ENCODE data around the gene HTR2A.
"Not testable (repeated sequence)": the region's sequence is repeated elsewhere in the genome, so short reads cannot be mapped to it uniquely, and the experiment has no call there.

HTR2A gene

DNA sequence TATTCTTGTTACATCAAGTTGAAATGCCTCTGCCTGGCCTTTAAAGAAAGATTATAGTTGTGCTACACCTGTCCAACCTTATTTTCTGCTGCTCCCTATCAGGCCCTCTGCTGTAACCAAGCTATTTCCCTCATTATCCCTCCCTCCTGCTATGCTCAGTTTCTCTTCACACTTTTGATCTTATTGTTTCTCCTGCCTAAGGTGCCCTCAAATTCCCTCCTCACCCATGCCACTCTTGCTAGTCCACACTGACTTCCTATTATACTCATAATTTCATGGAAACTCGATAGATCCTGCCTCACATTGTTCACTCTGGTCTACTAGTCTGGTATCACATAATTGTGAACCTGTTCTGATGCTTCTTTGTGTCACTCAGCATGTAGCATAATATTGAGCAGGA, 80.5 kb downstream of the HTR2A start:
- in situ Hi-C loops (cut with MboI; ENCODE audit: low sequenced_read_pairs) = no loop called here

DNA sequence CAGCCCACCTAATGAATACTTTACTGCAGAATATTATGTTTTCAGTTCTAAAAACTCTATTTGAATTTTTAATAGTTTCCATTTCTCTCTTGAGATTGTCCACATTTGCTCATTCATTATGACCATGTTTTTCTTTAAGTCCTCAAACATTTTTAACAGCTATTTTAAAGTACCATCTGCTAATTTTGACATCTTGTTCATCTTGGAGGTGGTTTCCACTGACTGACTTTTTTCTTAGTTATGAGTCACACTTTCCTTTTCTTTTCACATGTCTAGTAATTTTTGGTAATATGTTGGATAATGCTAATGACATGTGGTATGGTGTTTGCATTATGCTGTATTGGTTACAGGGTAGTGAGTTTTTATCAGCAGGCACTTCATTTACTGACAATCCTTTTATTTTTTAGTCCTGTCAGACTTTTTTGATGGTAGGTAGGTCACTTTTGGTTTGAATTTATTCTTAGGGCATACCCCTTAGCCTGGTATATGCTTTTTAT, 84.5 kb downstream of the HTR2A start:
- in situ Hi-C loops (cut with MboI; ENCODE audit: low sequenced_read_pairs) = no loop called here

DNA sequence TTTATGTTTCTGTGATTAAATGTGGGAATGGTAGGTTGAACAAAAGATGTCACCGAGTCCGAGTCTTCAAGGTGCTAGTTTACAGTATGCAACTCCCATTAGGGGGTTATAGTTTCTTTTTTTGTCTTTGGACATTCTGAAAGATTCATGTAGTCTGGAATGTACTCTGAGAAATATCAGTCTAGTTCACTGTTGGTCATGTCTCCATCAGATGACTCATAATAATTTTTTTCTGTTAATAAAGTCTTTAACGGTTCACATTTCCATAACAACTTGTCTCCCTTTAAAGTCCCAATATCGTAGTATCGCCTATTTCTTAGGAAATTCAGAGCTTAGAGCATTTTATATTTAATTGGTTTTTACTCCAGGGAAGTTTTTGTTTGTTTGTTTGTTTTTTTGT, 86.4 kb downstream of the HTR2A start:
- in situ Hi-C loops (cut with MboI; ENCODE audit: low sequenced_read_pairs) = no loop called here

DNA sequence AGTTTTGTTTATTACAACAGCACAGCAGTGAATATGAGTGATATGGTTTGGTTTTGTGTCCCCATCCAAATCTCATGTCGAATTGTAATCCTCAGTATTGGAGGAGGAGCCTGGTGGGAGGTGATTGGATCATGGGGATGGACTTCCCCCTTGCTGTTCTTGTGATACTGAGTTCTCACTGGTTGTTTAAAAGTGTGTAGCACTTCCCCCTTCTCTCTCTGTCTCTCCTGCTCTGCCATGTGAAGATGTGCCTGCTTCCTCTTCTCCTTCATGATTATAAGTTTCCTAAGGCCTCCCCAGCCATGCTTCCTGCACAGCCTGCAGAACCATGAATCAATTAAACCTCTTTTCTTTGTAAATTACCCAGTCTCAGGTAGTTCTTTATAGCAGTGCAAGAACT, 91.9 kb downstream of the HTR2A start:
- in situ Hi-C loops (cut with MboI; ENCODE audit: low sequenced_read_pairs) = not testable (repeated sequence)

DNA sequence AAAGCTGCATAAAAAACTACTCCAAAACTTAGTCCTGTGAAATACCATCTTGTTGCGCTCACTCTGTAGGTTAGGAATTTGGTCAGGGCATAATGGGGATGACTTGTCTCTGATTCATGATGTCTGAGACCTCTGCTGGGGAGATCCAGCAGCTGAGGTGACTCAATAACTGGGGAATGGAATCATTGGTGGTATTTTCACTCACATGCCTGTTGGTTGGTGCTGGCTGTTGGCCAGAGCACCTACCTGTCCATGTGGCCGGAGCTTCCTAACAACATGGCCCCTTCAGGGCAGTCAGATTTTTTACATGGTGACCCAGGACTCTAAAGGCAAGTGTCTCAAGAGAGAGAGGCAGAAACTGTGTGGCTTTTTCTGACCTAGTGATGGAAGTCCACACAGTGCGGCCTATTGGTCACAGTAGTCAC, 92.5 kb downstream of the HTR2A start:
- in situ Hi-C loops (cut with MboI; ENCODE audit: low sequenced_read_pairs) = no loop called here

DNA sequence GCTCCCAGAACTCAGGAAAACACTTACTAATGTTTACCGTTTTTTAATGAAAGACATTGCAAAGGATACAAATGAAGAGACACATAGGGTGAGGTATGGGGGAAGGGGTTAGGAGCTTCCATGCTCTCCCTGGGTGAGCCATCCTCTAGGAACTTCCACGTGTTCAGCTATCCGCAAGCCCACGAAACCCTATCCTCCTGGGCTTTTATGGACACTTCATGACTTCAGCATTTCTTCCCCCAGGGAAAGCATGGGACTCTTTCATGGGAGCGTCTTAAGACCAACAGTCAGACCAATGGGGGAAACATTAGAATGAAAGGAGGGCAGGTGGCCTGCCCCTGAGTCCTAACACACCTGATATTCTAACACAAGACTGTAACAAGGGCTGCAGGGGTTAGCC, 93.3 kb downstream of the HTR2A start:
- in situ Hi-C loops (cut with MboI; ENCODE audit: low sequenced_read_pairs) = no loop called here

DNA sequence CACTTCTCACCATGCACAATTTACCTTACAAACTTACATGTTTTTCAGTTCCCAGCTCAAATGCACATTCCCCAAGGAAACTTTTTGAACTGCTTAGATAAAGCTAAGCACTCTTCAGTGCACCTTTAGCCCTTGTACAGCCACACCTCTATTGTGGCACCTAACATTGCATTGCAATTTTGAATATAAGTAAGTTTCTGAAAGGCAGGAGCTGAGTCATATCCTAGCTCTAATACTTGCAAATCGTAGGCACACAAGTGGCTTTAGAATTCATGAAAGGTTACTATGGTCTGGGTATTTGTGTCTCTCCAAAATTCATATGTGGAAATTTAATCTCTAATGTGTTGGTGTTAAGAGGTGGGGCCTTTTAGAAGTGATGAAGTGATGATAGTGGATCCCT, 95.0 kb downstream of the HTR2A start:
- in situ Hi-C loops (cut with MboI; ENCODE audit: low sequenced_read_pairs) = no loop called here

DNA sequence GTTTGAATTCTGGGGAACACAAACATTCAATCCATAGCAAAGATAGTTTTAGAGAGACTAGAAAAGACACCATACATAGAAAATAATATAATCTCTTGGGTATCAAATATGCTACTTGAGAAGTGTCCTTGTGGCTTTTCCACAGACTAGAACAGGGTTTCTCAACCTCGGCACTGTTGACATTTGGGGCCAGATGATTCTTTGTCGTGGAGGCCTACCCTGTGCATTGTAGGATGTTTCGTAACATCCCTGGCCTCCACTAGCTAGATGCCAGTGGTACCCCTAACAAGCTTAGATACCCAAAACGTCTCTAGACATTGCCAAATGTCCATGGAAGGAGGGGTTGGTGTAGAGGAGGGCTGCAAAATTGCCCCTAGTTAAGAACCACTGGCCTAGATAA, 97.7 kb downstream of the HTR2A start:
- in situ Hi-C loops (cut with MboI; ENCODE audit: low sequenced_read_pairs) = no loop called here

DNA sequence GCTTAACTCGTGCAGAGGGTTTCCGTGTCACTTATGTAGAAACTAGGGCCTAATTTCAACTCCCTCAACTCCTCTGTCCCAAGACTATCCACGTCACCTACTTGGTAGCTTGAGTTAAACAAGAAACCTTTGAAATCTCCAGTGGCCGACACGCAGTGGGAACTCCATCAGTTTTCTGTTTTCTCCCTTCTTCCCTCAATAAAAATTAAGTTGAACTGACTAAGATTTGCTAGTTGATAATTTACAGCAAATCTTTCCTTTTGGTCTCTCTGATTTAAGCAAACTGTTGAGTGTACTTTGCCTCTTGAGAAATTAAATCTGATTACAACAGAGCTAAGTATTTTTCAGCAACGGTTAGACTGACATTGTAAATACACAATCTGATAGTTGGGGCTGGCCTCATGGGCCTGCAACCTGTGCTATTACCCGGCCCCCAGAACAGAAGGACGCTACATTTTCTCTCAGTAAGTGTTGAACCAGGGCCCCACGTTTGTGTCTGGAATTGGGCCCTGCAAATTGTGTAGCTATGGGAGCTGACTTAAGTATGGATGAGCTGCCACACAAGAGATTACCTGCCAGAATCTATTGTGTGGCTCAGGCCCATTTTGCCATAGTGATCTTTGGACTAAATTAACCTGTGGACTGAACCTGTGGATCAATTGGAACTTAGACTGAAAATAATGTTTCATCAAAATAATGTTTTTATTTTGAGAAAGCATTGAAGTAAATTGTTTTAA, 99.2 kb downstream of the HTR2A start:
- in situ Hi-C loops (cut with MboI; ENCODE audit: low sequenced_read_pairs) = no loop called here

DNA sequence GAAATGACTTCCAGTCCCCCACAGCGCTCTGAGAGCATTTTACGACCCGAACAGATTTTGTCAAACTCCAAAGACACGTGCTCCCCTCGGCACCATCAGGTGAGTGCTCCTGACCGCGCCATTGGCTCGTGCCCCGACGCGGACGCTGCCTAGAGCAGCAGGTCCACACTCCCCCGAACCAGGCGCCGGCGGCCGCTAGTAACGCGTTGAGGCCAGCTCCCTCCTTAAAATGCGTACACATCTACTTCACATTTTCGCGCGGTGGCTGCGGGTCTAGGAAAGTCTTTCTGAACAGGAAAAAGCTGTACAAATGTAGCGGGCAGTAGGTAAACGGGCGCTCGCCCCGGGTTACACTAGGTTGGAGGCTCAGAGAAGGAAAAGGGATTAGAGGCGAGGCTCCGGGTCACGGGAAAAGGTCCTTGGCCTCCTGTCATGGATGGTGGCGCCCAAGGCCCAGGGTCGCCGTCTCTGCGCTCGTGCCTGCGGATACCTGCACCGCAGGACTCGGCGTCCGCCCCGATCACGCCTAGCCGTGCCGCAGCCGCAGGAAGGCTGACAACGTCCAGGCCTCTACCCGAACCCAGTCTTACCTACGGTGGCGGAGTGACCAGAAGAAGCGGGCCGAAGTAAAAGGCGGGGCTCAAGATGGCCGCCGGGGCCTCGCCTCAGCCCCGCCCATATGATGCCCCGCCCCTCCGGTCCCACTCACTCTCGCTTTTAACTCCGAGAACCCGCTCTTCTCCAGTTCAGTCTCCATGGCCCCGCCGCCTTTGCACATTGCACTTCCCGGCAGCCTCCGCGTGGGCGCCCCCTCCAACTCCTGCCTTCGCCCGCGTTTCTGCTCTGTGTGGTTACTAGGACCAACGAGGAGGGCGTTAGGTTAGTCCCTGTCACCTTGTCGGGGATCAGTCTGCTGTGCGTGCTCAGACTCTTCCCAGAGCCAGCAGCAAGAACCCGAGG, 100.1 kb downstream of the HTR2A start, which contains the start of gene ESD:
ESD (minus strand) TSS at position 647 of the 960 bp plus-strand sequence. CDS start 5,748 bp downstream, outside the sequence.
- in situ Hi-C loops (cut with MboI; ENCODE audit: low sequenced_read_pairs) = no loop called here

DNA sequence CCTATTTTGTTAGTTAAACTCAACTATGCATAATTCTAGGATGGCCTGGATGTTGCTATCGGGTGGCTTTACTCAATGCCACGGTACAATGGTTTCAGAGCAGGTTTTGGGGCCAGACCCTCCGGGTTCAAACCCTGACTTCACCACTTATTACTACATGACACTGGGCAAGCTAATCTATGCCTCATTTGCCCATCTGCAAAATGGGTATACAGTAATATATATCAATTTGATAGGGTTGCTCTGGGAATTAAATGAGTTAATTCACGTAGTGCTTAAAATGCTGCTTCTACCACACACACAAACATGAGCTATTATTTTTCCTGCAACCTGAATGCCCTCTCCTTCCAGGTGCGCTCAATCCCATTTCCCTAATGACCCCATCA, 100.7 kb downstream of the HTR2A start:
- in situ Hi-C loops (cut with MboI; ENCODE audit: low sequenced_read_pairs) = no loop called here

DNA sequence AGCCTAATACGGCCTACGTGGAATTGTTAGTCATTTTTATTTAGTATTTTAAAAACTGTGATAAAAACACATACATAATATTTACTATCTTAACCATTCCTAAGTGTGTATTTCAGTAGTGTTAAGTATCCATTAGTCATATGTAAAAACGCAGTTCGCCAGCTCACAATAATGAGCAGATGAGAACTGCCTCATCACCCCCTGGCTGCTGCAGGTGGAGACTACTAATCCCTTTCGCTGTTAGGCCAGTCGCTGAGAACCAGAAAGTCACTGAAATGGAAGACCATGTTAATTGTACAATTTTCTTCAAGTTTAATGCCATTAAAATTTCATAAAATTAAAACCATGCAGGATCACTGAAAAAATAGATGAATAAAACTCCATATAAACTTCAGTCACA, 101.5 kb downstream of the HTR2A start:
- in situ Hi-C loops (cut with MboI; ENCODE audit: low sequenced_read_pairs) = no loop called here

DNA sequence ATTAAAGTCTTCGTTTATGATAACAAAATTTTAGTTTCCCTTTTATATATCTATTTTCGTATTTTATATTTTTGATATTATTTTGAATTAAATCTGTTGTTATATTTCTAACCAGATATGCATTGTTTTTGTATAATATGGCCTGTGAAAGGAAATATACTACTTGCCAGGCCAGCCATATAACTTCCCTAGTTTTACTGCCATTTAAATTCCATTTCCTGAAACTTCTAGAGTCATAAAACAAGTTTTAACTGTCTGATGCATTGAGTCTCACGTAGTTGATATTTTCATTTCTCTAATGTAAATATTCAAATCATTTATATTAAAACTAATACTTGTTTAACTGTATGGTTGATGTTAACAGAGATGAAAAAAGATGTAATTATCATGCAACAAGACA, 113.3 kb downstream of the HTR2A start:
- in situ Hi-C loops (cut with MboI; ENCODE audit: low sequenced_read_pairs) = no loop called here

DNA sequence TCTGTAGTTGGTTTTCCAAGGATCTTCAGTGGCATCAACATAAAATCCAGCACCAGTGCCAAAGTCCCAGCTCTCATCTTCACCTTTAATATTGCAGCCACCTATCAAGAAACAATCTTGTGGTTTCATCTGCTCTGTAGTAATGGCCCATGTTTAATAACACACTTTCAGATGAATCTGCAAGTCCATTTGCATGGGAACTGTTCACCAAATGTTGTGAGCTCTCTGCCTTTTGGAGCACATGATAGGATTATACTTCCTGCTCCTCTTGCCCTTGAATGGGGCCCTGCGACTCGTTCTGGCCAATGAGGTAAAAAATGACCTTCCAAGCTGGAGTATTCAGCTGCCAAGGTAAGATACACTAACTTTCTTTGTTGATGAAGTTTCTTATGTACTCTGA, 114.2 kb downstream of the HTR2A start:
- in situ Hi-C loops (cut with MboI; ENCODE audit: low sequenced_read_pairs) = no loop called here

DNA sequence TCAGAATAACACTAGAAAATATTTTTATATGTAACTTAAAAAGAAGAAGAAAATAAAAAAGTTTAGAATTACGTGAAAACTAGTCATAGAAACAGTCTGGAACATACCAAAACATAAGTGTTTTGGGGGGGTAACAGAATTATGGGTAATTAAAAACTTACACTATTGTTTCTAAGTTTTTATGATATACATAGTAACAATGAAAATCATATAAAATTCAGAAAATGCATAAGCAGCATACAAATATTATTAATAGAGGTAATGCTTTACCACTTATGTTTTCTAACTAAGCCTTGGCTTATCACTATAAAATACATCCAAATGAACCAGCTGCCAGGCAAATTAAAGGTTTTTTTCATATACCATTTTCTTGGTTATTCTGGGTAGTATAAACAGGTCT, 114.8 kb downstream of the HTR2A start:
- in situ Hi-C loops (cut with MboI; ENCODE audit: low sequenced_read_pairs) = no loop called here

Measured in hTERT RPE-1 (cell line).